H9 (cell line): Measurements from ENCODE around the gene AVL9. TPM values are rescaled to one million over a fixed set of nuclear protein-coding genes. Genes with fewer than 3 reads are reported as not detected.

Source experiments
- DNase-seq: peaks from one replicate; pipeline ENCODE4 v3.0.0-alpha.2; 2017
- H2AFZ ChIP-seq: one replicate; pipeline ENCODE4 v1.6.1; 2013; ENCODE audit warnings: mild to moderate bottlenecking, low read length, control low read depth, moderate library complexity
- H2AK5ac ChIP-seq: 2 replicates; pipeline ENCODE4 v1.6.1; 2013; ENCODE audit warnings: low read length, control low read depth, mixed read lengths; ENCODE audit not compliant: insufficient read length
- H2BK120ac ChIP-seq: one replicate; pipeline ENCODE4 v1.6.1; 2013; ENCODE audit warnings: low read depth, mild to moderate bottlenecking, low read length, control low read depth, inconsistent platforms; ENCODE audit not compliant: poor library complexity, severe bottlenecking
- H2BK12ac ChIP-seq: 2 replicates; pipeline ENCODE4 v1.6.1; 2013; ENCODE audit warnings: low read length, control low read depth, mixed read lengths, low read depth; ENCODE audit not compliant: insufficient read length
- H2BK15ac ChIP-seq: 2 replicates; pipeline ENCODE4 v1.6.1; 2013; ENCODE audit warnings: low read depth, low read length, control low read depth
- H2BK20ac ChIP-seq: one replicate; pipeline ENCODE4 v1.6.1; 2013; ENCODE audit warnings: low read depth, mild to moderate bottlenecking, low read length, control low read depth, inconsistent platforms; ENCODE audit not compliant: poor library complexity, severe bottlenecking
- H2BK5ac ChIP-seq: 2 replicates; pipeline ENCODE4 v1.6.1; 2013; ENCODE audit warnings: low read length, control low read depth, mixed read lengths; ENCODE audit not compliant: insufficient read length
- H3K14ac ChIP-seq: 2 replicates; pipeline ENCODE4 v1.6.1; 2013; ENCODE audit warnings: low read length, control low read depth; ENCODE audit not compliant: insufficient read depth
- H3K18ac ChIP-seq: 2 replicates; pipeline ENCODE4 v1.6.1; 2013; ENCODE audit warnings: low read depth, mild to moderate bottlenecking, mixed read lengths, low read length, control low read depth; ENCODE audit not compliant: insufficient read length
- H3K23ac ChIP-seq: 2 replicates; pipeline ENCODE4 v1.6.1; 2013; ENCODE audit warnings: low read length, control low read depth, mixed read lengths, low read depth; ENCODE audit not compliant: insufficient read length
- H3K23me2 ChIP-seq: 2 replicates; pipeline ENCODE4 v1.6.1; 2013; ENCODE audit warnings: low read depth, mild to moderate bottlenecking, mixed read lengths, low read length, control low read depth; ENCODE audit not compliant: insufficient read length, poor library complexity, severe bottlenecking
- H3K27ac ChIP-seq: 2 replicates; pipeline ENCODE4 v1.5.1; 2013; ENCODE audit warnings: low read length, control low read depth, mixed read lengths, low read depth; ENCODE audit not compliant: insufficient read length
- H3K27me3 ChIP-seq: 2 replicates; pipeline ENCODE4 v1.6.1; 2013; ENCODE audit warnings: low read length, control low read depth, inconsistent platforms; ENCODE audit not compliant: insufficient read depth
- H3K4ac ChIP-seq: 2 replicates; pipeline ENCODE4 v1.6.1; 2013; ENCODE audit warnings: low read depth, mild to moderate bottlenecking, control low read depth, inconsistent platforms, low read length, moderate library complexity
- H3K4me1 ChIP-seq: 2 replicates; pipeline ENCODE4 v1.6.1; 2013; ENCODE audit warnings: low read length, control low read depth, inconsistent platforms; ENCODE audit not compliant: insufficient read depth
- H3K4me2 ChIP-seq: 2 replicates; pipeline ENCODE4 v1.6.1; 2013; ENCODE audit warnings: low read length, control low read depth, mixed read lengths; ENCODE audit not compliant: insufficient read length, insufficient read depth
- H3K56ac ChIP-seq: 2 replicates; pipeline ENCODE4 v1.6.1; 2013; ENCODE audit warnings: low read depth, mild to moderate bottlenecking, mixed read lengths, low read length, control low read depth; ENCODE audit not compliant: insufficient read length
- H3K79me1 ChIP-seq: 2 replicates; pipeline ENCODE4 v1.6.1; 2013; ENCODE audit warnings: low read depth, mild to moderate bottlenecking, moderate library complexity, low read length, control low read depth, inconsistent platforms; ENCODE audit not compliant: insufficient read depth, poor library complexity, severe bottlenecking
- H3K79me2 ChIP-seq: 2 replicates; pipeline ENCODE4 v1.6.1; 2013; ENCODE audit warnings: low read length, control low read depth, inconsistent platforms; ENCODE audit not compliant: insufficient read depth
- H3K9ac ChIP-seq: 2 replicates; pipeline ENCODE4 v1.6.1; 2013; ENCODE audit warnings: low read length, control low read depth, mixed read lengths; ENCODE audit not compliant: insufficient read length; ENCODE audit errors: extremely low read depth
- H3K9me3 ChIP-seq: one replicate; pipeline ENCODE4 v1.6.1; 2013; ENCODE audit warnings: low read depth, low read length, inconsistent platforms; ENCODE audit not compliant: control insufficient read depth
- H3T11ph ChIP-seq: one replicate; pipeline ENCODE4 v1.6.1; 2013; ENCODE audit warnings: mild to moderate bottlenecking, low read length, control low read depth, inconsistent platforms
- H4K20me1 ChIP-seq: one replicate; pipeline ENCODE4 v1.6.1; 2013; ENCODE audit not compliant: control insufficient read depth, insufficient read length, insufficient read depth
- H4K5ac ChIP-seq: 2 replicates; pipeline ENCODE4 v1.6.1; 2013; ENCODE audit warnings: low read depth, mild to moderate bottlenecking, mixed read lengths, low read length, control low read depth; ENCODE audit not compliant: insufficient read length
- H4K8ac ChIP-seq: replicated peaks from 2 replicates; pipeline ENCODE4 v1.6.1; 2013; ENCODE audit warnings: low read length, control low read depth, mixed read lengths, low read depth; ENCODE audit not compliant: insufficient read length
- H4K91ac ChIP-seq: 2 replicates; pipeline ENCODE4 v1.6.1; 2013; ENCODE audit warnings: low read depth, mild to moderate bottlenecking, moderate library complexity, mixed read lengths, low read length, control low read depth; ENCODE audit not compliant: insufficient read length
- H3K27ac Mint-ChIP-seq, 3 experiments: 2 replicates in 2 of 3; 3 replicates in 1 of 3; pipeline ENCODE4 v1.8.0; 2020 to 2021; ENCODE audit warnings: mixed read lengths in 3 of 3, mild to moderate bottlenecking in 1 of 3, moderate library complexity in 1 of 3
- H3K27me3 Mint-ChIP-seq: 2 replicates; pipeline ENCODE4 v1.8.0; 2021; ENCODE audit warnings: low read depth, mild to moderate bottlenecking, moderate library complexity, mixed read lengths
- H3K36me3 Mint-ChIP-seq, 3 experiments: 2 replicates in 2 of 3; 3 replicates in 1 of 3; pipeline ENCODE4 v1.8.0; 2020 to 2021; ENCODE audit warnings: low read depth in 3 of 3, mixed read lengths in 3 of 3; ENCODE audit not compliant: insufficient read depth in 1 of 3
- H3K4me1 Mint-ChIP-seq, 2 experiments: 2 replicates each; pipeline ENCODE4 v1.8.0; 2020; ENCODE audit warnings: mixed read lengths in 2 of 2
- H3K4me3 Mint-ChIP-seq, 2 experiments: 2 replicates in 1 of 2; 3 replicates in 1 of 2; pipeline ENCODE4 v1.8.0; 2020 to 2021; ENCODE audit warnings: mild to moderate bottlenecking in 2 of 2, mixed read lengths in 2 of 2, moderate library complexity in 1 of 2
- H3K9me3 Mint-ChIP-seq, 2 experiments: 2 replicates in 1 of 2; 3 replicates in 1 of 2; pipeline ENCODE4 v1.8.0; 2020; ENCODE audit warnings: mild to moderate bottlenecking in 2 of 2, mixed read lengths in 2 of 2, moderate library complexity in 1 of 2
- WGBS: extraction: QIAGEN DNeasy Blood & Tissue Kit; methylation state at CpG from one replicate; pipeline ENCODE4 v1.1.7; 2013; ENCODE audit warnings: missing lambda C conversion rate, low lambda C conversion rate, mixed read lengths; ENCODE audit not compliant: insufficient read length; ENCODE audit errors: extremely low coverage; 5-methylcytosine and 5-hydroxymethylcytosine counted together
- total RNA-seq: library from RNA; stranded (reverse); gene quantifications from 2 replicates; pipeline ENCODE4 v1.2.1, GENCODE V29; 2021
- TF ChIP-seq, protein P1 (sequence below): fragments of 200-600 bp; sonication (generic); conservative IDR thresholded peaks from 3 replicates; pipeline ENCODE4 v1.8.0; 2021; ENCODE audit warnings: antibody characterized with exemption, mild to moderate bottlenecking

The AVL9 gene
- total RNA-seq, 1 experiment from 2014 or later = 38.7 TPM

DNA sequence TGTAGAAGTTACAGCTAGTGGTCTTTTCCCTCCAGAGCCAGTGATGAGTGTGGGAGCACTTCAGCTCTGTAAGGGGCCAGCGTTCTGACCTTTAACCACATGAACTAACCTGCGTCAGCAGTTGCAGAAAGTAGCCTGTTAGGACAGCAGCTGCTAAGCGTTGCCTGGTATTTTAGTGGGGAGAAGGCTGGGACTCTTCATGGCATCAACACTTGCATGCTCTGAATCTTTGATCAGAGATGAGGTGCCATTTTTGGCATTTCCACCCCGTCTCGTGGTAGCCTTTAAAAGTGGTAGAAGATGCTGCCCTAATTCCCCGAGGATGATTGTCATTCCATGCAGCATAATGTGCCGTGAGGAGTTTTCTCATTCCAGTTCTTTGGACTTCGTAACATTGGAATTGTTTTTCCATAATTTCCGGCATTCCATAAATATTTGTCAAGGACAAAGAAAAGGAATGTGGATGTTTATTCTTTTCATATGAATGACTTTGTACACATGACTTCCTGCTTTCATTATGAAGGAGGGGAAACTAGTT, 92.2 kb downstream of the AVL9 start:
- Histone ChIP-seq H4K5ac (no peak overlapping the region), H3T11ph (no peak overlapping the region), H3K27me3 (no peaks in the 10 kb centered on the region), H2AK5ac (no peak overlapping the region), H4K8ac (no peak overlapping the region), H3K14ac (no peak overlapping the region), H2BK12ac (no peak overlapping the region), H4K20me1 (no peaks in the 10 kb centered on the region), H3K4me1 (peaks cover 8% of the 10 kb centered on the region), H2BK120ac (no peak overlapping the region), H3K56ac (no peak overlapping the region), H3K9me3 (no peaks in the 10 kb centered on the region), H3K79me2 (no peaks in the 10 kb centered on the region), H2BK20ac (no peak overlapping the region), H2BK5ac (no peak overlapping the region), H2AFZ (no peak overlapping the region), H3K23me2 (no peaks in the 10 kb centered on the region), H4K91ac (no peak overlapping the region), H3K4ac (no peak overlapping the region), H3K79me1 (no peaks in the 10 kb centered on the region), H3K9ac (no peak overlapping the region), H2BK15ac (no peak overlapping the region), H3K18ac (no peak overlapping the region), H3K23ac (no peak overlapping the region), H3K4me2 (no peak overlapping the region), H3K27ac (no peak overlapping the region)
- Mint-ChIP-seq H3K4me3 (no peak overlapping the region), H3K36me3 (peaks cover 18 to 56% (median 32%) of the 10 kb centered on the region in 3 experiments), H3K9me3 (no peaks in the 10 kb centered on the region), H3K27me3 (no peaks in the 10 kb centered on the region), H3K27ac (peak overlapping the region; percentile 57 to 78 (median 76); a peak in 5 of 7 replicates), H3K4me1 (peaks cover 23 to 28% of the 10 kb centered on the region in 2 experiments)
- no CpG with 5 or more reads among the region's 9 CpGs for WGBS
- TF ChIP-seq, protein P1, sequence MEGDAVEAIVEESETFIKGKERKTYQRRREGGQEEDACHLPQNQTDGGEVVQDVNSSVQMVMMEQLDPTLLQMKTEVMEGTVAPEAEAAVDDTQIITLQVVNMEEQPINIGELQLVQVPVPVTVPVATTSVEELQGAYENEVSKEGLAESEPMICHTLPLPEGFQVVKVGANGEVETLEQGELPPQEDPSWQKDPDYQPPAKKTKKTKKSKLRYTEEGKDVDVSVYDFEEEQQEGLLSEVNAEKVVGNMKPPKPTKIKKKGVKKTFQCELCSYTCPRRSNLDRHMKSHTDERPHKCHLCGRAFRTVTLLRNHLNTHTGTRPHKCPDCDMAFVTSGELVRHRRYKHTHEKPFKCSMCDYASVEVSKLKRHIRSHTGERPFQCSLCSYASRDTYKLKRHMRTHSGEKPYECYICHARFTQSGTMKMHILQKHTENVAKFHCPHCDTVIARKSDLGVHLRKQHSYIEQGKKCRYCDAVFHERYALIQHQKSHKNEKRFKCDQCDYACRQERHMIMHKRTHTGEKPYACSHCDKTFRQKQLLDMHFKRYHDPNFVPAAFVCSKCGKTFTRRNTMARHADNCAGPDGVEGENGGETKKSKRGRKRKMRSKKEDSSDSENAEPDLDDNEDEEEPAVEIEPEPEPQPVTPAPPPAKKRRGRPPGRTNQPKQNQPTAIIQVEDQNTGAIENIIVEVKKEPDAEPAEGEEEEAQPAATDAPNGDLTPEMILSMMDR = no peak
- DNase-seq = no peak
